ENCODE results near the gene CYB5R3. TPM values are rescaled to one million over a fixed set of nuclear protein-coding genes. Genes with fewer than 3 reads are reported as not detected.

Gene CYB5R3
- total RNA-seq, 1 donor: 84.3 TPM

DNA sequence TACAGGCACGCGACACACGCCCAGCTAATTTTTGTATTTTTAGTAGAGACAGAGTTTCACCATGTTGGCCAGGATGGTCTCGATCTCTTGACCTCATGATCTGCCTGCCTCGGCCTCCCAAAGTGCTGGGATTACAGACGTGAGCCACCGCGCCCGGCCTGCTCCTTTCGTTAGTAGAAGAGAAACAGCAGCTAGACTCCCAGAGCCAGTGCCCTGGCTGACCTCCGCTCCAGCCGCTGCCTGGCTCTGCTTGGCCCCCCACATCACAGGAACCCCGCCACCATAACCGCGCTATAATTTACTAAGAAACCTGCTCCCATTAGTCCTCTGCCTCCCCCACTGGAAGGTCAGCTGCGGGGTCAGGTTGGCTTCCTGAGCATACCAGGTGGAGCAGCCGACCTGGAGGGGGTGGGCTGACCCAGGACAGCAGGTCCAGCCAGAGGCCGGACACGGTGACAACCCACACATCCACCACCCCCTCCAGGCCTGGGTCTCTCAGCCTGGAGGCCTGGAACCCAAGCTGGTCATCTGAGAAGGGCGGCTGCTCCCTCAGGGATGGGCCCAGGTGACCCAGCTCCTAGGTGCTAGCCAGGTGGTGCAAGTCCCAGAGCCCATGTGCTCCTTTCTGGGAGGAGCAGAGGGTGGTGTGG, 27.0 kb downstream of the CYB5R3 start:
- H3K4me1 ChIP-seq (ENCODE audit: insufficient read depth, low read length): peaks cover 37% of the 10 kb centered on the region
- H3K79me2 ChIP-seq (ENCODE audit: insufficient read depth, low read length): no peaks in the 10 kb centered on the region
- peak overlapping the region; percentile 76 for H3K27ac ChIP-seq (ENCODE audit: low read depth, low read length)
- H2AFZ ChIP-seq (ENCODE audit: low read length): no peak overlapping the region
- no peak overlapping the region for H3K4me2 ChIP-seq (ENCODE audit: insufficient read depth, low read length)
- peaks cover 5% of the 10 kb centered on the region for H4K20me1 ChIP-seq (ENCODE audit: insufficient read depth, low read length)
- no peaks in the 10 kb centered on the region for H3K9me3 ChIP-seq (ENCODE audit: low read depth, low read length)
- TF ChIP-seq, protein P1, sequence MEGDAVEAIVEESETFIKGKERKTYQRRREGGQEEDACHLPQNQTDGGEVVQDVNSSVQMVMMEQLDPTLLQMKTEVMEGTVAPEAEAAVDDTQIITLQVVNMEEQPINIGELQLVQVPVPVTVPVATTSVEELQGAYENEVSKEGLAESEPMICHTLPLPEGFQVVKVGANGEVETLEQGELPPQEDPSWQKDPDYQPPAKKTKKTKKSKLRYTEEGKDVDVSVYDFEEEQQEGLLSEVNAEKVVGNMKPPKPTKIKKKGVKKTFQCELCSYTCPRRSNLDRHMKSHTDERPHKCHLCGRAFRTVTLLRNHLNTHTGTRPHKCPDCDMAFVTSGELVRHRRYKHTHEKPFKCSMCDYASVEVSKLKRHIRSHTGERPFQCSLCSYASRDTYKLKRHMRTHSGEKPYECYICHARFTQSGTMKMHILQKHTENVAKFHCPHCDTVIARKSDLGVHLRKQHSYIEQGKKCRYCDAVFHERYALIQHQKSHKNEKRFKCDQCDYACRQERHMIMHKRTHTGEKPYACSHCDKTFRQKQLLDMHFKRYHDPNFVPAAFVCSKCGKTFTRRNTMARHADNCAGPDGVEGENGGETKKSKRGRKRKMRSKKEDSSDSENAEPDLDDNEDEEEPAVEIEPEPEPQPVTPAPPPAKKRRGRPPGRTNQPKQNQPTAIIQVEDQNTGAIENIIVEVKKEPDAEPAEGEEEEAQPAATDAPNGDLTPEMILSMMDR (IDR thresholded peaks at IDR 0.05; ENCODE audit: extremely low read depth, low read depth, low read length): no peak
- H3K27me3 ChIP-seq (ENCODE audit: insufficient read depth, low read length): no peaks in the 10 kb centered on the region
- H3K4me3 ChIP-seq (ENCODE audit: insufficient read depth, low read length): no peak overlapping the region
- peak; percentile 84 for DNase-seq (ENCODE audit: insufficient read length, low spot score, missing footprints)
- H3K36me3 ChIP-seq (ENCODE audit: insufficient read depth, low read length): peaks cover 41% of the 10 kb centered on the region

DNA sequence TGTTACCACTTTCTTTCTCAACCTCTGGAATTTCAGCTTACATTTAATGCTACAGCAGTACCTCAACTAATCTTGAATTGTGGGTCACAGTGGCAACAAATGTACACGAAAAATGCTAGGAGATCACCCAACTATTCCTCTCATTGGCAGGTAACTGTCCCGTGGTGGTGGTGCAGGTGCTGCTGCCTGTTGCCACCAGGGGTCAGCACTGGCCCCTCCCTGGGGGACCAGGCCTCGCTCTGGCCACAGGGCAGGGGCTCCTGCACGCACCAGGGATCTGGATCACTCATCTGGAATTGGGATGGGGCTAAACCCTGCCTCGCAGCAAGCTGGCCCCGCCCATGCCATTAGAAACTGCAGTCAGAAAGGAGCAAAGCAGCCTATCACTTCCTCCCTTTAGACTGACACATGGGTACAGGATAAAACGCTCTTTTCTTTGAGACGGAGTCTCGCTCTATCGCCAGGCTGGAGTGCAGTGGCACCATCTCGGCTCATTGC, 27.6 kb downstream of the CYB5R3 start:
- TF ChIP-seq, protein P1 (IDR thresholded peaks at IDR 0.05; ENCODE audit: extremely low read depth, low read depth, low read length): peak; percentile 95
- H3K4me2 ChIP-seq (ENCODE audit: insufficient read depth, low read length): peak overlapping the region; percentile 65
- H3K27me3 ChIP-seq (ENCODE audit: insufficient read depth, low read length): no peaks in the 10 kb centered on the region
- peak; percentile 98 for DNase-seq (ENCODE audit: insufficient read length, low spot score, missing footprints)
- H3K36me3 ChIP-seq (ENCODE audit: insufficient read depth, low read length): peaks cover 35% of the 10 kb centered on the region
- H3K27ac ChIP-seq (ENCODE audit: low read depth, low read length): peak overlapping the region; percentile 76
- H3K4me3 ChIP-seq (ENCODE audit: insufficient read depth, low read length): peak overlapping the region; percentile 29
- peaks cover 5% of the 10 kb centered on the region for H4K20me1 ChIP-seq (ENCODE audit: insufficient read depth, low read length)
- H3K9me3 ChIP-seq (ENCODE audit: low read depth, low read length): no peaks in the 10 kb centered on the region
- peaks cover 41% of the 10 kb centered on the region for H3K4me1 ChIP-seq (ENCODE audit: insufficient read depth, low read length)
- H3K79me2 ChIP-seq (ENCODE audit: insufficient read depth, low read length): no peaks in the 10 kb centered on the region
- H2AFZ ChIP-seq (ENCODE audit: low read length): no peak overlapping the region

DNA sequence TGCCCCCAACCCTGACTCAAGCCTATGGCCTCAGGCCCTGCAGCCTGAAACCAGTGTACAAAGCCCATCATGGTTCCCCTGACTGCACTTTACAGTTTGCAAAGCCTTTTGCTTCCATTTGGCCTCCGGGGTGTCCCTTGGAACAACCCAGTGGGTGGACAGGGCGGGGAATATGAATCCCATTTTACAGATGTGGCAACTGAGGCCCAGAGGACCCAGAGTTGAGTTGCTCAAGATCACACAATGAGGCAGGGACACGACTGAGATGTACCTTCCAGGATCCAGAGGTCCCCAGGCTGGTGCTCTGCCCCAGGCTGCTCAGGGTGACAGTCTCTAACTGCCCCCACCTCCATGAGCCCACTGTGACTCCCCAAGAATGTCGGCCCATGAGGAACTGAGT, 29.1 kb downstream of the CYB5R3 start:
- H3K9me3 ChIP-seq (ENCODE audit: low read depth, low read length): no peaks in the 10 kb centered on the region
- no peaks in the 10 kb centered on the region for H3K79me2 ChIP-seq (ENCODE audit: insufficient read depth, low read length)
- DNase-seq (ENCODE audit: insufficient read length, low spot score, missing footprints): no peak
- peaks cover 48% of the 10 kb centered on the region for H3K4me1 ChIP-seq (ENCODE audit: insufficient read depth, low read length)
- peak overlapping the region; percentile 65 for H3K4me2 ChIP-seq (ENCODE audit: insufficient read depth, low read length)
- TF ChIP-seq, protein P1 (IDR thresholded peaks at IDR 0.05; ENCODE audit: extremely low read depth, low read depth, low read length): no peak
- peaks cover 5% of the 10 kb centered on the region for H4K20me1 ChIP-seq (ENCODE audit: insufficient read depth, low read length)
- peak overlapping the region; percentile 6 for H3K4me3 ChIP-seq (ENCODE audit: insufficient read depth, low read length)
- H2AFZ ChIP-seq (ENCODE audit: low read length): no peak overlapping the region
- peaks cover 26% of the 10 kb centered on the region for H3K36me3 ChIP-seq (ENCODE audit: insufficient read depth, low read length)
- peak overlapping the region; percentile 76 for H3K27ac ChIP-seq (ENCODE audit: low read depth, low read length)
- no peaks in the 10 kb centered on the region for H3K27me3 ChIP-seq (ENCODE audit: insufficient read depth, low read length)

DNA sequence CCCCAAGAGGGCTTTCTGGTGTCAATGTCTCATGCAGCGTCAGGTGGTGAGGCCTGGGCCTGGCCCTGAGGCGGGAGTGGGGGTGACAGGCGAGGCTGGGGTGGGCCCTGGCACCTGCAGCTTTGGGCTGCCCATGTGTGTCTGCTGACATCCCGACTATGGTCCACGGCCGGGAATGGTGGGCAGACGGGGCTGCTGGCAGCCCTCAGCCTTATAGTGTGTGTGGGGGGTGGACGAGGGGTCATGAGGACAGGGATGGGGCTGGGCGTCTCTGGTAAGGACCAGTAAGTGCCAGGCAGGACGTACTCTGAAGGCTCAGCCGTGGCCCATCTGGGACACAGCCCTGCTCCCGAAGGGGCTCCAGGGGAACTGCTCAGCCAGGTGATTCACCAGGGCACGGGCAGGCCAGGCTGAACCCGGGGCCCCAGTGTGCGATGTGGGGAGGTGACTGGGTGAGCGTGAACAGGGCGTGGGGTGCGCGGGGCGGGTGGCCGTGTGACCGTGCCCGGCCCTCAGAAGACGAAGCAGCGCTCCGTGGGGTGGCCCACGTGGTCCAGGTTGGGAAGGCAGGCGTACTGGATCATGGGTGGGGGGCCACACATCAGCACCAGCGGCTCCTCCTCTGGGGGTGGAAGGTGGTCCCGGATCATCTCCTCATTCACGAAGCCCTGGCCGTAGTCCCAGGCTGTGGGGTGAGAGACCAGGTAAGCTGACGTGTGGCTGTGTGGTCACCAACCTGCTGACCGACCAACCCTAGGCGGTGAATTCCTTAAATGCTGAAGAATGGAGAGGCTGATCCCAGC, 29.7 kb downstream of the CYB5R3 start:
- peak overlapping the region; percentile 76 for H3K27ac ChIP-seq (ENCODE audit: low read depth, low read length)
- H3K4me1 ChIP-seq (ENCODE audit: insufficient read depth, low read length): peaks cover 48% of the 10 kb centered on the region
- H3K9me3 ChIP-seq (ENCODE audit: low read depth, low read length): no peaks in the 10 kb centered on the region
- peak; percentile 61 for DNase-seq (ENCODE audit: insufficient read length, low spot score, missing footprints)
- peaks cover 22% of the 10 kb centered on the region for H3K36me3 ChIP-seq (ENCODE audit: insufficient read depth, low read length)
- H4K20me1 ChIP-seq (ENCODE audit: insufficient read depth, low read length): peaks cover 5% of the 10 kb centered on the region
- no peak overlapping the region for H2AFZ ChIP-seq (ENCODE audit: low read length)
- H3K27me3 ChIP-seq (ENCODE audit: insufficient read depth, low read length): no peaks in the 10 kb centered on the region
- H3K4me3 ChIP-seq (ENCODE audit: insufficient read depth, low read length): no peak overlapping the region
- H3K4me2 ChIP-seq (ENCODE audit: insufficient read depth, low read length): no peak overlapping the region
- TF ChIP-seq, protein P1 (IDR thresholded peaks at IDR 0.05; ENCODE audit: extremely low read depth, low read depth, low read length): no peak
- H3K79me2 ChIP-seq (ENCODE audit: insufficient read depth, low read length): no peaks in the 10 kb centered on the region
